SH-SY5Y (cell line): Measurements from ENCODE around the gene COL26A1.

Experiments
- GATA2 ChIP-seq: IDR thresholded peaks from 2 replicates; pipeline ENCODE4 v1.6.1; 2011; ENCODE audit warnings: mild to moderate bottlenecking, low read depth, low read length
- GATA3 ChIP-seq: IDR thresholded peaks from 2 replicates; pipeline ENCODE4 v1.6.1; 2011; ENCODE audit warnings: low read depth, mild to moderate bottlenecking, low read length, moderate library complexity

- TF ChIP-seq GATA3 (no peak), GATA2 (no peak)
These were observed 22.3 kb upstream of the COL26A1 start for GRCh38 chr7:101340379-101340778.
